ENCODE data around the gene MAP4K3. TPM values are rescaled to one million over a fixed set of nuclear protein-coding genes. Genes with fewer than 3 reads are reported as not detected.

MAP4K3 gene
- total and polyA plus RNA-seq, 10 of the 15 experiments (the other 5 are each of a cell fraction or from before 2014, with no cell fraction given): 0.04 to 0.95 (median 0.21) TPM; not detected in 1

DNA sequence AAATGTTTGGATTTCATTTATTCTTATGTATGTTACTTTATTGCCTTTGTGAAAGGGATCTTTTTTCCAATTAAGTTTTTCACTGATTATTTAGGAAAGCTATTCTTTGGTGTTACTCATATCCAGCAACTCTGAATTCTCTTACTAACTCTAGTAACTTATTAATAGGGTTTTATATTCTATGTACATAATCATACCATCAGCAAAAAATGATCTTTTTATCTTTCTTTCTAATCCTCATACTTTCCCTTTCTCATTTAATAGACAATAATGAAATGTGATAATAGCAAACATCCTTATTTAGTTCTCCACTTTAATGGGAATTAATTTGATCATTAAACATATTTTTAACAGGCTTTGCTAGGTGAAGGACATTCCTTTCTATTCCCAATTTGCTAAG lies 181.0 kb downstream of the MAP4K3 start:
- Histone ChIP-seq H3K27me3 (replicated peaks in 1 of 2; ENCODE audit: control insufficient read depth in 2 of 2, insufficient read depth in 2 of 2, low read length in 1 of 2) (no peaks in the 10 kb centered on the region), H3K4me1 (ENCODE audit: control insufficient read depth, insufficient read depth, low read length) (no peaks in the 10 kb centered on the region), H3K9ac (ENCODE audit: control insufficient read depth, insufficient read depth, low read length) (no peak overlapping the region), H3K79me2 (ENCODE audit: control insufficient read depth, insufficient read depth, low read length) (no peaks in the 10 kb centered on the region), H3K4me3 (no peak overlapping the region), H3K9me3 (replicated peaks; ENCODE audit: control insufficient read depth, insufficient read depth, low read length) (no peaks in the 10 kb centered on the region), H4K20me1 (ENCODE audit: control insufficient read depth, insufficient read depth) (no peaks in the 10 kb centered on the region), H2AFZ (ENCODE audit: control insufficient read depth, low read depth, low read length) (no peak overlapping the region), H3K4me2 (ENCODE audit: control insufficient read depth, insufficient read depth) (no peak overlapping the region), H3K36me3 (ENCODE audit: control insufficient read depth in 2 of 2, insufficient read depth in 2 of 2, low read length in 1 of 2) (no peaks in the 10 kb centered on the region), H3K27ac (ENCODE audit: control insufficient read depth, insufficient read depth) (no peak overlapping the region)
- FAIRE-seq (no peak), DNase-seq (ENCODE audit: low read depth, low spot score) (no peak), ATAC-seq (no peak)
- in situ Hi-C loops (cut with MboI): no loop called here
- BruUV-seq (replicated peaks): no TSS peak
- ChIA-PET SMC1A (ENCODE audit: uncharacterized antibody, unreplicated experiment) (no interaction called here), RAD21 (ENCODE audit: unreplicated experiment) (no interaction called here), CTCF (no interaction called here), POLR2A (no interaction called here)
- intact Hi-C loops (cut with micrococcal nuclease; ENCODE audit: unreplicated experiment): no loop called here
- TF ChIP-seq FOS (IDR thresholded peaks at IDR 0.05; ENCODE audit: borderline replicate concordance, extremely low read depth, insufficient read length) (no peak), TCF12 (IDR thresholded peaks at IDR 0.05; ENCODE audit: low read depth, low read length) (no peak), FOXK2 (IDR thresholded peaks at IDR 0.05) (no peak), ZNF384 (IDR thresholded peaks at IDR 0.05; ENCODE audit: borderline replicate concordance, low read depth, low read length) (no peak), ZBED1 (IDR thresholded peaks at IDR 0.05; ENCODE audit: borderline replicate concordance) (no peak), EZH2 (IDR thresholded peaks at IDR 0.05; ENCODE audit: borderline replicate concordance, control insufficient read depth, low read depth, low read length) (no peak), RAD51 (IDR thresholded peaks at IDR 0.05) (no peak), CHD1 (IDR thresholded peaks at IDR 0.05; ENCODE audit: low read depth, low read length) (no peak), RCOR1 (conservative IDR thresholded peaks at IDR 0.05; ENCODE audit: low read depth, low read length) (no peak), ETV6 (conservative IDR thresholded peaks at IDR 0.05 in 1 of 2, IDR thresholded peaks at IDR 0.05 in 1 of 2; ENCODE audit: borderline replicate concordance in 1 of 2, low read depth in 1 of 2) (no peak), DPF2 (IDR thresholded peaks at IDR 0.05) (no peak), BHLHE40 (IDR thresholded peaks at IDR 0.05; ENCODE audit: borderline replicate concordance in 1 of 2, low read depth in 2 of 2, low read length in 1 of 2) (no peak)
- TF ChIP-seq, protein P1, sequence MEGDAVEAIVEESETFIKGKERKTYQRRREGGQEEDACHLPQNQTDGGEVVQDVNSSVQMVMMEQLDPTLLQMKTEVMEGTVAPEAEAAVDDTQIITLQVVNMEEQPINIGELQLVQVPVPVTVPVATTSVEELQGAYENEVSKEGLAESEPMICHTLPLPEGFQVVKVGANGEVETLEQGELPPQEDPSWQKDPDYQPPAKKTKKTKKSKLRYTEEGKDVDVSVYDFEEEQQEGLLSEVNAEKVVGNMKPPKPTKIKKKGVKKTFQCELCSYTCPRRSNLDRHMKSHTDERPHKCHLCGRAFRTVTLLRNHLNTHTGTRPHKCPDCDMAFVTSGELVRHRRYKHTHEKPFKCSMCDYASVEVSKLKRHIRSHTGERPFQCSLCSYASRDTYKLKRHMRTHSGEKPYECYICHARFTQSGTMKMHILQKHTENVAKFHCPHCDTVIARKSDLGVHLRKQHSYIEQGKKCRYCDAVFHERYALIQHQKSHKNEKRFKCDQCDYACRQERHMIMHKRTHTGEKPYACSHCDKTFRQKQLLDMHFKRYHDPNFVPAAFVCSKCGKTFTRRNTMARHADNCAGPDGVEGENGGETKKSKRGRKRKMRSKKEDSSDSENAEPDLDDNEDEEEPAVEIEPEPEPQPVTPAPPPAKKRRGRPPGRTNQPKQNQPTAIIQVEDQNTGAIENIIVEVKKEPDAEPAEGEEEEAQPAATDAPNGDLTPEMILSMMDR (IDR thresholded peaks at IDR 0.05 in 2 of 3, conservative IDR thresholded peaks at IDR 0.05 in 1 of 3; ENCODE audit: control insufficient read depth in 2 of 3, extremely low read depth in 1 of 3, insufficient read depth in 1 of 3, low read depth in 3 of 3, low read length in 3 of 3): no peak
- TF ChIP-seq, protein P2, sequence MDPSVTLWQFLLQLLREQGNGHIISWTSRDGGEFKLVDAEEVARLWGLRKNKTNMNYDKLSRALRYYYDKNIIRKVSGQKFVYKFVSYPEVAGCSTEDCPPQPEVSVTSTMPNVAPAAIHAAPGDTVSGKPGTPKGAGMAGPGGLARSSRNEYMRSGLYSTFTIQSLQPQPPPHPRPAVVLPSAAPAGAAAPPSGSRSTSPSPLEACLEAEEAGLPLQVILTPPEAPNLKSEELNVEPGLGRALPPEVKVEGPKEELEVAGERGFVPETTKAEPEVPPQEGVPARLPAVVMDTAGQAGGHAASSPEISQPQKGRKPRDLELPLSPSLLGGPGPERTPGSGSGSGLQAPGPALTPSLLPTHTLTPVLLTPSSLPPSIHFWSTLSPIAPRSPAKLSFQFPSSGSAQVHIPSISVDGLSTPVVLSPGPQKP (IDR thresholded peaks at IDR 0.05; ENCODE audit: low read depth, low read length): no peak
- TF ChIP-seq, protein P3, sequence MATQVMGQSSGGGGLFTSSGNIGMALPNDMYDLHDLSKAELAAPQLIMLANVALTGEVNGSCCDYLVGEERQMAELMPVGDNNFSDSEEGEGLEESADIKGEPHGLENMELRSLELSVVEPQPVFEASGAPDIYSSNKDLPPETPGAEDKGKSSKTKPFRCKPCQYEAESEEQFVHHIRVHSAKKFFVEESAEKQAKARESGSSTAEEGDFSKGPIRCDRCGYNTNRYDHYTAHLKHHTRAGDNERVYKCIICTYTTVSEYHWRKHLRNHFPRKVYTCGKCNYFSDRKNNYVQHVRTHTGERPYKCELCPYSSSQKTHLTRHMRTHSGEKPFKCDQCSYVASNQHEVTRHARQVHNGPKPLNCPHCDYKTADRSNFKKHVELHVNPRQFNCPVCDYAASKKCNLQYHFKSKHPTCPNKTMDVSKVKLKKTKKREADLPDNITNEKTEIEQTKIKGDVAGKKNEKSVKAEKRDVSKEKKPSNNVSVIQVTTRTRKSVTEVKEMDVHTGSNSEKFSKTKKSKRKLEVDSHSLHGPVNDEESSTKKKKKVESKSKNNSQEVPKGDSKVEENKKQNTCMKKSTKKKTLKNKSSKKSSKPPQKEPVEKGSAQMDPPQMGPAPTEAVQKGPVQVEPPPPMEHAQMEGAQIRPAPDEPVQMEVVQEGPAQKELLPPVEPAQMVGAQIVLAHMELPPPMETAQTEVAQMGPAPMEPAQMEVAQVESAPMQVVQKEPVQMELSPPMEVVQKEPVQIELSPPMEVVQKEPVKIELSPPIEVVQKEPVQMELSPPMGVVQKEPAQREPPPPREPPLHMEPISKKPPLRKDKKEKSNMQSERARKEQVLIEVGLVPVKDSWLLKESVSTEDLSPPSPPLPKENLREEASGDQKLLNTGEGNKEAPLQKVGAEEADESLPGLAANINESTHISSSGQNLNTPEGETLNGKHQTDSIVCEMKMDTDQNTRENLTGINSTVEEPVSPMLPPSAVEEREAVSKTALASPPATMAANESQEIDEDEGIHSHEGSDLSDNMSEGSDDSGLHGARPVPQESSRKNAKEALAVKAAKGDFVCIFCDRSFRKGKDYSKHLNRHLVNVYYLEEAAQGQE (IDR thresholded peaks at IDR 0.05; ENCODE audit: low read depth, low read length): no peak
